ENCODE measurements around the gene NOD1. TPM values are rescaled to one million over a fixed set of nuclear protein-coding genes. Genes with fewer than 3 reads are reported as not detected.
A peak's percentile ranks its signal among the peaks of the same experiment; 100 is the strongest.

Gene NOD1
- total and polyA plus RNA-seq, 2 donors (not counting 1 experiment from before 2014, with no cell fraction given), result 20.6 to 28.8 TPM

- Histone ChIP-seq H3K9ac (ENCODE audit: low read length) (peak within 1 kb of the TSS; percentile 86), H4K20me1 (ENCODE audit: control insufficient read depth, insufficient read depth, low read length, poor library complexity, severe bottlenecking) (no peaks in the 10 kb centered on the region), H2AFZ (ENCODE audit: insufficient read depth, low read depth, low read length, poor library complexity, severe bottlenecking) (peak within 1 kb of the TSS; percentile 95), H3K27me3 (replicated peaks in 1 of 4; ENCODE audit: control extremely low read depth in 1 of 4, control insufficient read depth in 3 of 4, insufficient read depth in 4 of 4, low read length in 3 of 4) (no peaks in the 10 kb centered on the region), H3K4me1 (ENCODE audit: control insufficient read depth in 2 of 2, insufficient read depth in 2 of 2, low read length in 2 of 2) (peaks cover 18 to 20% of the 10 kb centered on the region in 2 donors), H3K4me2 (replicated peaks; ENCODE audit: low read depth, low read length, poor library complexity, severe bottlenecking) (peak within 1 kb of the TSS; percentile 76), H3K79me2 (ENCODE audit: control insufficient read depth, insufficient read depth, low read length) (peaks cover 37% of the 10 kb centered on the region), H3K4me3 (ENCODE audit: control extremely low read depth in 1 of 5, extremely low read depth in 1 of 5, insufficient read depth in 1 of 5, low read depth in 2 of 5, low read length in 4 of 5) (peak within 1 kb of the TSS; percentile 75 to 99 (median 84)), H3K27ac (ENCODE audit: low read length in 2 of 2) (peak within 1 kb of the TSS; percentile 34 to 71), H3K9me3 (ENCODE audit: control extremely low read depth in 1 of 3, control insufficient read depth in 2 of 3, insufficient read depth in 1 of 3, low read length in 2 of 3) (peaks cover 0 to 3% (median 0%) of the 10 kb centered on the region in 3 donors), H3K36me3 (replicated peaks in 1 of 2; ENCODE audit: control extremely low read depth in 1 of 2, control insufficient read depth in 1 of 2, extremely low read depth in 1 of 2, insufficient read depth in 2 of 2, low read length in 1 of 2) (no peaks in the 10 kb centered on the region)
- no peaks in the 10 kb centered on the region for H3K9me3 Mint-ChIP-seq (ENCODE audit: insufficient read depth)
- DNase-seq (peak; percentile 97), ATAC-seq (ENCODE audit: low read depth) (peak; percentile 97)
- TF ChIP-seq CTCF (IDR thresholded peaks at IDR 0.05), result no peak
- TF ChIP-seq EZH2 (IDR thresholded peaks at IDR 0.05; ENCODE audit: borderline replicate concordance, insufficient read depth, low read depth, low read length, poor library complexity, severe bottlenecking), result no peak
- intact Hi-C loops (cut with micrococcal nuclease), result loop anchor here (1.0 to 10.0 kb wide), 7 partner anchors 25 to 476 kb away; partner anchors contain the start of genes GARS1, MTURN, PLEKHA8 and ZNRF2
- peak within 1 kb of the TSS; percentile 92 for H3K27ac Mint-ChIP-seq
- H3K4me3 Mint-ChIP-seq, result peak within 1 kb of the TSS; percentile 93
- no peaks in the 10 kb centered on the region for H3K27me3 Mint-ChIP-seq
- ChIA-PET POLR2A (no interaction called here), CTCF (no interaction called here)
- whole genome bisulfite sequencing (ENCODE audit: insufficient coverage), result 0% methylated on average over 64 of the region's 64 CpGs
- peaks cover 33% of the 10 kb centered on the region for H3K4me1 Mint-ChIP-seq
These were observed 26.0 kb upstream of the NOD1 start, which contains the start of gene GGCT for GRCh38 chr7:30504301-30505173. GGCT (minus strand) TSS chr7:30504829; CDS start chr7:30504709, 120 bp downstream.
